Neutrophil (primary cell): ENCODE measurements around the gene LAMC2.

Source experiments
- H3K27ac ChIP-seq: fragments of 200-600 bp; sonication (generic); 2 replicates; pipeline ENCODE4 v1.5.1; 2016; ENCODE audit warnings: mild to moderate bottlenecking, moderate library complexity
- H3K27me3 ChIP-seq: fragments of 200-600 bp; sonication (generic); 2 replicates; pipeline ENCODE4 v1.6.0; 2016; ENCODE audit warnings: mild to moderate bottlenecking
- H3K36me3 ChIP-seq: fragments of 200-600 bp; sonication (generic); 2 replicates; pipeline ENCODE4 v1.5.1; 2017
- H3K4me1 ChIP-seq, 2 experiments: fragments of 200-600 bp in 1 of 2; sonication (generic) in 1 of 2; 1 replicate in 1 of 2; 2 replicates in 1 of 2; pipeline versions ENCODE4 v1.5.1 to v1.6.1; 2013 to 2016; ENCODE audit warnings: low read depth in 1 of 2, low read length in 1 of 2, mild to moderate bottlenecking in 1 of 2, moderate library complexity in 1 of 2; ENCODE audit not compliant: control insufficient read depth in 1 of 2, insufficient read depth in 1 of 2
- H3K4me3 ChIP-seq, 2 experiments: fragments of 200-600 bp in 1 of 2; sonication (generic) in 1 of 2; 1 replicate in 1 of 2; 2 replicates in 1 of 2; pipeline ENCODE4 v1.5.1; 2013 to 2016; ENCODE audit warnings: low read depth in 1 of 2, low read length in 1 of 2, mild to moderate bottlenecking in 1 of 2, moderate library complexity in 1 of 2
- H3K9me3 ChIP-seq: fragments of 200-600 bp; sonication (generic); 2 replicates; pipeline ENCODE4 v1.5.1; 2016
- TF ChIP-seq, protein P1 (sequence below): fragments of 200-600 bp; sonication (generic); IDR thresholded peaks from 2 replicates; pipeline ENCODE4 v1.5.1; 2016; ENCODE audit warnings: antibody characterized with exemption

The LAMC2 gene

DNA sequence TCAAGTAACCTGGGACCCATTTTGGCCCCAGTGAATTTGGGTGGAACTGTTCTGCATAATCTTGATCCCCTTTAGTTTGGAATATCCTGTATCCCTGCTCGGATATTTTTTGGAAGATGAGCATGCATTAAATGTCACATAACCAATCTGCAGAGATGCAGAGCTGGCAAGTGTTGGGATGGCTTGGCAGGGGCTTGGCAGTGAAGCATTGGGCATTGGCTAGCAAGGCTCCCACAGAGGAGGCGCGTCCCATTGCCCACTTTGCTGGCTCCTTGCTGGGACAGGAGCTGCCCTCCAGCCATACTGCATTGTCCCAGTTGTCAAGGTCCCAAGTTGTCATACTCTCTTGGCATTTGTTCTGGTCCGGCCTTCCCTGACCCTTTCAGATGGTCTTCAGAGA, 29.9 kb downstream of the LAMC2 start:
- Histone ChIP-seq H3K4me3 (no peak overlapping the region), H3K27me3 (peaks cover 42% of the 10 kb centered on the region), H3K9me3 (no peaks in the 10 kb centered on the region), H3K4me1 (peaks cover 5 to 7% of the 10 kb centered on the region in 2 experiments), H3K27ac (no peak overlapping the region), H3K36me3 (no peaks in the 10 kb centered on the region)
- TF ChIP-seq, protein P1, sequence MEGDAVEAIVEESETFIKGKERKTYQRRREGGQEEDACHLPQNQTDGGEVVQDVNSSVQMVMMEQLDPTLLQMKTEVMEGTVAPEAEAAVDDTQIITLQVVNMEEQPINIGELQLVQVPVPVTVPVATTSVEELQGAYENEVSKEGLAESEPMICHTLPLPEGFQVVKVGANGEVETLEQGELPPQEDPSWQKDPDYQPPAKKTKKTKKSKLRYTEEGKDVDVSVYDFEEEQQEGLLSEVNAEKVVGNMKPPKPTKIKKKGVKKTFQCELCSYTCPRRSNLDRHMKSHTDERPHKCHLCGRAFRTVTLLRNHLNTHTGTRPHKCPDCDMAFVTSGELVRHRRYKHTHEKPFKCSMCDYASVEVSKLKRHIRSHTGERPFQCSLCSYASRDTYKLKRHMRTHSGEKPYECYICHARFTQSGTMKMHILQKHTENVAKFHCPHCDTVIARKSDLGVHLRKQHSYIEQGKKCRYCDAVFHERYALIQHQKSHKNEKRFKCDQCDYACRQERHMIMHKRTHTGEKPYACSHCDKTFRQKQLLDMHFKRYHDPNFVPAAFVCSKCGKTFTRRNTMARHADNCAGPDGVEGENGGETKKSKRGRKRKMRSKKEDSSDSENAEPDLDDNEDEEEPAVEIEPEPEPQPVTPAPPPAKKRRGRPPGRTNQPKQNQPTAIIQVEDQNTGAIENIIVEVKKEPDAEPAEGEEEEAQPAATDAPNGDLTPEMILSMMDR: no peak

DNA sequence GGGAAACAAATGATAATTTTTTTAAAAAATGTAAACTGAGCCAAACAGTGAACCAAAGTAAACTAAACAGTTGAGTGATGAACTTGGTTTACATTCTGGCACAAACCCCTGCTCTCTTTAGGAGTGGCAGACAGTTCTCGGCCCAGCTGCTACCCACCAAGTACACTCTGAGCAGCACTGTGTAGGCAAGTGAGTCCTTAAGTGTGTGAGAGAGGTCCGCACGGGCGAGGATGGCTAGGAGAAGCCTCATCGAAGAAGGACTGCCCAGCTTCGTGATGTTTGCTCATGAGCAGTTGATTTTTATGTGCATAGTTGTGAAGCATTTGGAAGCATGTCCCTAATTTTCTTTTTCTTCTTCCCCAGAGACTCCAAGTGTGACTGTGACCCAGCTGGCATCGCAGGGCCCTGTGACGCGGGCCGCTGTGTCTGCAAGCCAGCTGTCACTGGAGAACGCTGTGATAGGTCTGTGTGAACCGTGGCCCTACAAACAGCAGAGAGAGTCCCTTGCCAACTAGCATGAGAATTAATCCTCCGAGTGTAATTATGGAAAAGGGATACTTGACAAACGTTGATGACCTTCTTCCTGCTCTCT, 32.1 kb downstream of the LAMC2 start:
- Histone ChIP-seq H3K9me3 (no peaks in the 10 kb centered on the region), H3K4me1 (peaks cover 5 to 7% of the 10 kb centered on the region in 2 experiments), H3K36me3 (no peaks in the 10 kb centered on the region), H3K27me3 (peaks cover 24% of the 10 kb centered on the region), H3K4me3 (no peak overlapping the region), H3K27ac (no peak overlapping the region)
- TF ChIP-seq, protein P1: no peak

DNA sequence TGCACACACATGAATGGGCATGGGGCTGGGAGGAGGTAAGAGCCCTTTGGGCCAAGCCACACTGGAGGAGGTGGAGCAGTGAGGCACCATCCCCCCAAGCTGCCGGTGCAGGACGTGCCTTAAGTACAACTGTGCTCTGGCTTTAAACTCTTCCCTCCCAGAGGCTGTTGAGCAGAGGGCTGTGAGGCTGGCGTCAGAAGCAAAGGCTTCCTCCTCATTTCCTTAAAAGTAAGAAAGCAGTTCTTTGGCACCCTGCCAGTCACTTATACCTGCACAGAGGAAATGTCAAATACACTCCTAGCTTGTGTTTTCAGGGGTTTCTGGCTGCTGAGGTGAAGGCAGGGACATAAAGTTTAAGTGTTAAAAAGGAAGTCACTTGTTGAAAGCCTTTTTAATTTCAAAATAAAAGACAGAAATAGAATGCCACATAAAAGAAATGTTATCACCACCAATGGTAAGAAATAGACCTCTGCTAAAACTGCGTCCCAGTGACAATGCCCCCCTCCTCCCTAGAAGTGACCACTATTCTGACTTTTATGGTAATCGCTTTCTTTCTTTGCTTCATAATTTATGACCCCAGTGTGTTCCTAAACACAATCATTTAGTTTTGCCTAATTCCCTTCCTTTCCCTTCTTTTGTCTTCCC, 33.0 kb downstream of the LAMC2 start:
- Histone ChIP-seq H3K27ac (no peak overlapping the region), H3K36me3 (no peaks in the 10 kb centered on the region), H3K9me3 (no peaks in the 10 kb centered on the region), H3K27me3 (peaks cover 21% of the 10 kb centered on the region), H3K4me3 (no peak overlapping the region), H3K4me1 (peaks cover 5 to 7% of the 10 kb centered on the region in 2 experiments)
- TF ChIP-seq, protein P1: no peak

DNA sequence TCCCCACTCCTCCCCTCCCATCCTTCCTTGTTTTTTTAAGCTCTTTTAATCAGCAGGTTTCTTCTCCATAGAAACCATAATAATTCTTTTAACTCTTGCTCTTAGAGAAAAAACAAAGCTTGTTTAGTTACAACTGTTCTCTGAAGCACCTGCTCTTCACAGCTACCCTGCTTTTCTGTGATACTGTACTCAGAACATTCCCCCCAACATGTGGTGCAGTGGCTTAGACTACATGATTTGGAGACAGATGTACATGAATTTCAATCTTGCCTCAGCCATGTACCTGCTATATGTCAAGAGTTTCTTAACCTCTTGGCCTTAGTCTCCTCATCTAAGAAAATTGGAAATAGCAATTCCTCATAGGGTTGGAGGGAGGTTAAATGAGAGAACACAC, 33.5 kb downstream of the LAMC2 start:
- Histone ChIP-seq H3K9me3 (no peaks in the 10 kb centered on the region), H3K4me1 (peaks cover 5 to 7% of the 10 kb centered on the region in 2 experiments), H3K27me3 (peaks cover 16% of the 10 kb centered on the region), H3K36me3 (no peaks in the 10 kb centered on the region), H3K4me3 (no peak overlapping the region), H3K27ac (no peak overlapping the region)
- TF ChIP-seq, protein P1: no peak

DNA sequence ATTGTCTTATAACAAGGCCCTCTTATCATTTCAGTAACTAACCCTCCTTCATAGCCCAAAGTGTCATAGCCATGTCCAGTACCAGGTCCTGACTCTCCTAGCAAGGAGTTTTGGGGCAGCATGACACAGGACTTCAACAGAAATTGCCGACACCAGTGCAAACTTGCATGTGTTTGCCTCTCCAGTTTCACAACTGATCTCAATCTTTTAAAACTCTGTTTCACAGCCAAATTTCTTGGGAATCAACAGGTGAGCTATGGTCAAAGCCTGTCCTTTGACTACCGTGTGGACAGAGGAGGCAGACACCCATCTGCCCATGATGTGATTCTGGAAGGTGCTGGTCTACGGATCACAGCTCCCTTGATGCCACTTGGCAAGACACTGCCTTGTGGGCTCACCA, 36.8 kb downstream of the LAMC2 start:
- Histone ChIP-seq H3K27ac (no peak overlapping the region), H3K27me3 (peaks cover 7% of the 10 kb centered on the region), H3K4me3 (no peak overlapping the region), H3K9me3 (no peaks in the 10 kb centered on the region), H3K4me1 (peaks cover 5 to 7% of the 10 kb centered on the region in 2 experiments), H3K36me3 (no peaks in the 10 kb centered on the region)
- TF ChIP-seq, protein P1: no peak
